ENCODE data around the gene PDZD4. TPM values are rescaled to one million over a fixed set of nuclear protein-coding genes. Genes with fewer than 3 reads are reported as not detected.

PDZD4 gene
- polyA plus RNA-seq, 12 donors = 2.7 to 9.6 (median 2.8) TPM; not detected in 1

- no peak for DNase-seq
Measured at GRCh38 chrX:153772316-153773217, 57.8 kb downstream of the PDZD4 start.

GRCh38 chrX:153771415-153772315 is 58.7 kb downstream of the PDZD4 start:
- DNase-seq = no peak

- DNase-seq = no peak
Measured at GRCh38 chrX:153770601-153771414, 59.5 kb downstream of the PDZD4 start.

- DNase-seq = no peak
Measured at GRCh38 chrX:153769865-153770600, 60.3 kb downstream of the PDZD4 start.

- no peak for DNase-seq
Measured at GRCh38 chrX:153769158-153769864, 61.0 kb downstream of the PDZD4 start.

- no peak for DNase-seq
Measured at GRCh38 chrX:153768311-153769157, 61.8 kb downstream of the PDZD4 start.

- DNase-seq = no peak
Measured at GRCh38 chrX:153767674-153768055, 62.7 kb downstream of the PDZD4 start.

- no peak for DNase-seq
Measured at GRCh38 chrX:153766871-153767673, 63.3 kb downstream of the PDZD4 start.

GRCh38 chrX:153766098-153766817 is 64.1 kb downstream of the PDZD4 start:
- DNase-seq = no peak

GRCh38 chrX:153765138-153766079 is 64.9 kb downstream of the PDZD4 start:
- DNase-seq = no peak

GRCh38 chrX:153764786-153765137 is 65.6 kb downstream of the PDZD4 start:
- DNase-seq = no peak

GRCh38 chrX:153763989-153764755 is 66.2 kb downstream of the PDZD4 start, which contains the start of gene PLXNB3:
Gene PLXNB3 (plus strand): TSS chrX:153764249. CDS start chrX:153765536, 1,287 bp downstream.
- DNase-seq = peak; percentile 45

- DNase-seq = no peak
Measured at GRCh38 chrX:153763298-153763932, 66.9 kb downstream of the PDZD4 start.

- DNase-seq = no peak
Measured at GRCh38 chrX:153762626-153763173, 67.6 kb downstream of the PDZD4 start.

- no peak for DNase-seq
Measured at GRCh38 chrX:153761863-153762262, 68.5 kb downstream of the PDZD4 start.
